Activated naive CD4-positive, alpha-beta T cell treated with anti-CD3 and anti-CD28 coated beads, Interleukin-2, amount 50 U/mL, for 24 hours (primary cell): Measurements from ENCODE around the gene CXCL8.

Source experiments
- H3K27ac Mint-ChIP-seq: one replicate; pipeline ENCODE4 v1.8.0; 2021; ENCODE audit warnings: mild to moderate bottlenecking, mixed read lengths
- H3K27me3 Mint-ChIP-seq: one replicate; pipeline ENCODE4 v1.8.0; 2021; ENCODE audit warnings: mixed read lengths
- H3K36me3 Mint-ChIP-seq: one replicate; pipeline ENCODE4 v1.8.0; 2021; ENCODE audit warnings: mixed read lengths
- H3K4me1 Mint-ChIP-seq: one replicate; pipeline ENCODE4 v1.8.0; 2021; ENCODE audit warnings: mixed read lengths
- H3K4me3 Mint-ChIP-seq: one replicate; pipeline ENCODE4 v1.8.0; 2021; ENCODE audit warnings: mild to moderate bottlenecking, mixed read lengths
- H3K9me3 Mint-ChIP-seq: one replicate; pipeline ENCODE4 v1.8.0; 2021; ENCODE audit warnings: mixed read lengths

CXCL8 gene

DNA sequence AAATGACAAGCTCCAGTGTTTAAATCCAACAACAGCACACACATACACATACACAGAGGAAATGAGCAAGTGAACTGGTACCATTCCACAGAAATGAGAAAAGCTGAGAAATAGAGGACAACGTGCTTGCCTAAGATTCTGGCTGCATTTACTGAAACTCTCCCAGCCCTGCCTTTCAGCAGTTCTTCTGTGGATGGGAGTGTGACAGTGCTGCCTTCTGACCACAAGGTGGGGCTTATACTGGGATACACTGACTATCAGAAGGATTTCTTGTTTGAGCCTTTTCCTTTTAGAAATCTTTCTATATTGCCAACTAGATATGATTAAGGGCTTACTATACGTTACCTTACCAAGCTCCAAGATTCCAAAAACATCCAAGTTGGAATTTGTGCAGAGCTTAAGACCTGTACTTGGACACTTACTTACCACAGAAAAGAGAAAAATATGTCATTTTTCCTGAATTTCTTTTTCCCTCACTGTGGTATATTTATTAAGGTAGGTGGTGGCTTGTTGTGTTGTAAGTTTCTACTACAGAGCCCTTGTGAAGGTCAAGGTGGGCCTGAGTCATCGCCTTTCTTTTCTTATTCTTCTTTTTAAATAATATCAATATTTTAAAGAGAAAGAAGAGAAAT is 10.7 kb upstream of the CXCL8 start:
- no peak overlapping the region for H3K27ac Mint-ChIP-seq
- peaks cover 2% of the 10 kb centered on the region for H3K27me3 Mint-ChIP-seq
- no peak overlapping the region for H3K4me3 Mint-ChIP-seq
- H3K36me3 Mint-ChIP-seq = no peaks in the 10 kb centered on the region
- H3K9me3 Mint-ChIP-seq = no peaks in the 10 kb centered on the region
- no peaks in the 10 kb centered on the region for H3K4me1 Mint-ChIP-seq

DNA sequence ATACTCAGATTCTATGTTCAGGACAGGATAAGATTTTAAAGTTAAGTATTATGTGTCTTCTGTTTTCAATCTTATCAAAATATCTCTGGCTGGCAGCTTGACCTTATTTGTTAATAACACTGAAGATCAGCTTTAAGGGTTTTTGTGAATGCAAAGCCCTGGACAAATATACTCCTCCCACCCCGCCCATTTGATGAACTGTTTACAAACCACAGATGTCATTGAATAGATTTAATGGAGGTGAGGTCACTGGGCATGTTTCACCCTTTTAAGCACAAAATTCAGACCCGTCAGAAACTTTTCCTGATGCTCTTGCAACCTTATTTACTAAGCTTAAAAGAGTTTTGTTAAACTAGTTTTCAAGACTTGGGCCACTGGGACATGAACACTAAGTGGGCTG is 10.1 kb upstream of the CXCL8 start:
- Mint-ChIP-seq H3K36me3 (no peaks in the 10 kb centered on the region), H3K4me3 (no peak overlapping the region), H3K27ac (no peak overlapping the region), H3K9me3 (no peaks in the 10 kb centered on the region), H3K27me3 (peaks cover 2% of the 10 kb centered on the region), H3K4me1 (no peaks in the 10 kb centered on the region)

DNA sequence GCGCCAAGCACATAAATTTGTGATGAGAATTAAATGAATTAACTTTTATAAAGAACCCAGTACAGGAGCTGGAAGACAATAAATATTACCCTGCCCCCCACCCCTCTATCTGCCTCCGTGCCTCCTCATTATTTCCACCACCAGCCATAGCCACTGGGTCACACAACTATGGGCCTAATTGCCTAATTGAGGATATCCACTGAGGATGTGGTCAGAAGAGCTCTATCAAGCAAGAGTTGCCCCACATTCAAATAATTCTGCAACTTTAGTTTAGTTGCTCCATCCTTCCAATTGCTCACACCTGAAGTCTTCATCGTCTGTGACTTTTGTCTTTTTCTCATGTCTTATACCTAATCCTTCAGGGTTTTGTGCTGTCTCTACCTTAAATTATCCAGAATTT is 9.5 kb upstream of the CXCL8 start:
- Mint-ChIP-seq H3K27ac (no peak overlapping the region), H3K27me3 (peaks cover 2% of the 10 kb centered on the region)

DNA sequence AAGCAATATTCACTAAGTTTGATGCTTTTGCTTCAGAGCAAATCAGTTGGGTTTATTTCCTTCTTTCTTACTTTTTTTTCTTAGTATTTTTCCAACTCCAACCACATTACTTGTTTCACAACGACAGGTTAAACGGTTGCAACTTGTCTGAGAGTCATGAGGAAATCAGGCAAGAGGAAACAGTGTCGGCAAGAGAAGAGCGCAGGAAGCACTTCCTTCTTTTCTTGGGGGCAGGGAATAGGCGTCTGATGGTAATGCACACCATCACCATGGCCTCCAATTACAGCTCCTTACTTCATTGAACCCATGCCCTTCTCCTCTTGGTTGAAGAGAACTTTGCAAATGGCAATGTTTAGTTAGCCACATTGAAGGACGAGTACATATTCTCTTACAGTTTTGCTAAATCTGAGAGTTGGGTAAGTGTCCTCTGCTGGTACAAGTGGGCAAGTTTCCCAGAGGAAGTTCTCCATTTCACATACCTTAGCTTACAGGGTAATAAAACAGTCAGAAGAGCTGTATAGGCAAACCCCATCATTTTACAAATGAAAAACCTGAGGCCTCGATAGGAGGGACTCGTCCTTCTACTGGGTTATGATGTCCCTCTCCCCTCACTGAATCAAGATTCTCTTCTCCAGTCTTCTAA is 8.3 kb upstream of the CXCL8 start:
- Mint-ChIP-seq H3K36me3 (no peaks in the 10 kb centered on the region), H3K4me3 (no peak overlapping the region), H3K4me1 (no peaks in the 10 kb centered on the region), H3K27me3 (peaks cover 3% of the 10 kb centered on the region), H3K27ac (no peak overlapping the region), H3K9me3 (no peaks in the 10 kb centered on the region)

More for the DNA sequence above, 9.5 kb upstream of the CXCL8 start:
- Mint-ChIP-seq H3K9me3 (no peaks in the 10 kb centered on the region), H3K4me3 (no peak overlapping the region), H3K4me1 (no peaks in the 10 kb centered on the region), H3K36me3 (no peaks in the 10 kb centered on the region)

DNA sequence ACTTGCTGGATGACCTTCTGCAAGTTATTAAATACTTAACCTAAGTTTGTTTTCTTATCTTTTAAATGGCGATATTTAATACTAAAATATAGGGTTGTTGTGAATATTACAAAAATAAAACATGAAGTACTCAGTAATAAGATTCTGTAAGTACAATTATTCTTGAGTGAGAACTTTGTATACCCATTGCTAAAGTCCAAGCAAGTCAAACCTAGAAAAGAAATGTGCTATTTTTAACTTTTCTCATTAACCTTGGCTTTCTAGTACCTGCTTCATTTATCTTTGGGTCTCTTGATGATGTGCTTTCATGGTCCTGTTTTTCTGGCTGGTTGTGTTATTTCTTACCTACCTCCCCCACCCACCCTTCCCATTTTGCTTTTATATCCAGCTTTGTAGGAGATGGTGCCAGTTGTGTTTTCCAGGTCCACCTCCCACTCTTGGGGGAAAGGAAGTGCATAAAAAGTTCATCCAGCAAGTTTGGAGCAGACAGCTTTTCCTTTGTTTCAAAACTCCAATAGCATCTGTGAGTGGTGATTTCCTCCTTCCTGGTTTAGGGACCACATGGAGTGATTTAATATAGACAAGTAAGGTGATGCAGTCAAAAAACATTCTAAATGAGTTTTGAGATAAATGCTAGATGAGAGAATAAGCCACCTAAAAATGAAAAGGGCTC is 7.5 kb upstream of the CXCL8 start:
- Mint-ChIP-seq H3K4me1 (no peaks in the 10 kb centered on the region), H3K36me3 (no peaks in the 10 kb centered on the region), H3K27ac (no peak overlapping the region), H3K9me3 (no peaks in the 10 kb centered on the region), H3K27me3 (peaks cover 3% of the 10 kb centered on the region), H3K4me3 (no peak overlapping the region)

DNA sequence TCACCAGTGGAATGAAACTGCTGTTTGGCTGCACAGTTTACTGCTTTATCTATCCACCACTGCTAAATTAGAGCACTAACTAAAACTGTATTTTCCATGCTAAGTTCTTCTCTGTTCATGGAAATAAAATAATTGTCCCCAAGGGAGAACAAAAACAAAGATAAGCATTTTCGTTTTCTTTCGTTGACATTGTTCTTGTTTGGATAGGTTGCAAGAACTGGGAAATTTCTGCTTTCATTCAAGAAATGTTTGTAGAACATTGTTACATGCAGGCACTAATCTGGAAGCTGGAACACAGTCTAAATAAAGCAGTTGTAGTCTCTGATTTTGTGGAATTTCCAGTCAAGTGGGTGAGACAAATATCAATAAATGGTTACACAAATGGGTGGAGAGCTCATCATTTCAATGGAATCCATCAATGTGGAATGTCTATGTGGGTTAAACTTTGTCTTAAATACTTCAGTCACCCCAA is 5.8 kb upstream of the CXCL8 start:
- H3K36me3 Mint-ChIP-seq = no peaks in the 10 kb centered on the region
- no peaks in the 10 kb centered on the region for H3K9me3 Mint-ChIP-seq
- H3K4me1 Mint-ChIP-seq = no peaks in the 10 kb centered on the region
- peaks cover 3% of the 10 kb centered on the region for H3K27me3 Mint-ChIP-seq
- no peak overlapping the region for H3K27ac Mint-ChIP-seq
- H3K4me3 Mint-ChIP-seq = no peak overlapping the region

DNA sequence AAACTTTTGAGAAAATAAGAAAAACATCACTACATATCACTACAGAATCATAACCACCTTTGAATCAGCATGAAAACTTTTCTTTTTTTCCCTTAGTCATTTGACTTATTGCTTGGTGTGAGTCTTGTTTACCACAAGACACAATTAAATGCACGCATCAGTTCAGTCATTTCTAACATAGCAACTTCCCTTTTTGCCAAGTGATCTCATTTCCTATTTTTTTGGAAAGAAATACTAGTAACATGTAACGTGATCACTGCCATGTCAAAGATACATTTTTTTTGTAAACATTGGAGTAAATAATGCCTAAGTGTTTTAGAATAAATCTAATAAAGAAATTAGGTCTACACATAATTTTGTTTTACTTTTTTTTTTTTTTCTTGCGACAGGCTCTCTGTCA is 5.1 kb upstream of the CXCL8 start:
- Mint-ChIP-seq H3K36me3 (no peaks in the 10 kb centered on the region), H3K4me3 (no peak overlapping the region), H3K9me3 (no peaks in the 10 kb centered on the region), H3K4me1 (no peaks in the 10 kb centered on the region), H3K27ac (no peak overlapping the region), H3K27me3 (peaks cover 3% of the 10 kb centered on the region)

DNA sequence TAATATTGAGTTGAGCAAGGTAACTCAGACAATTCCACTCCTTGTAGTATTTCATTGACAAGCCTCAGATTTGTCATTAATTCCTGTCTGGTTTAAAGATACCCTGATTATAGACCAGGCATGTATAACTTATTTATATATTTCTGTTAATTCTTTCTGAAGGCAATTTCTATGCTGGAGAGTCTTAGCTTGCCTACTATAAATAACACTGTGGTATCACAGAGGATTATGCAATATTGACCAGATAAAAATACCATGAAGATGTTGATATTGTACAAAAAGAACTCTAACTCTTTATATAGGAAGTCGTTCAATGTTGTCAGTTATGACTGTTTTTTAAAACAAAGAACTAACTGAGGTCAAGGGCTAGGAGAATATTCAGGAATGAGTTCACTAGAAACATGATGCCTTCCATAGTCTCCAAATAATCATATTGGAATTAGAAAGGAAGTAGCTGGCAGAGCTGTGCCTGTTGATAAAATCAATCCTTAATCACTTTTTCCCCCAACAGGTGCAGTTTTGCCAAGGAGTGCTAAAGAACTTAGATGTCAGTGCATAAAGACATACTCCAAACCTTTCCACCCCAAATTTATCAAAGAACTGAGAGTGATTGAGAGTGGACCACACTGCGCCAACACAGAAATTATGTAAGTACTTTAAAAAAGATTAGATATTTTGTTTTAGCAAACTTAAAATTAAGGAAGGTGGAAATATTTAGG is 821 bp downstream of the CXCL8 start:
- Mint-ChIP-seq H3K36me3 (no peaks in the 10 kb centered on the region), H3K27me3 (peaks cover 1% of the 10 kb centered on the region), H3K9me3 (no peaks in the 10 kb centered on the region), H3K4me1 (no peaks in the 10 kb centered on the region), H3K4me3 (no peak overlapping the region), H3K27ac (no peak overlapping the region)

DNA sequence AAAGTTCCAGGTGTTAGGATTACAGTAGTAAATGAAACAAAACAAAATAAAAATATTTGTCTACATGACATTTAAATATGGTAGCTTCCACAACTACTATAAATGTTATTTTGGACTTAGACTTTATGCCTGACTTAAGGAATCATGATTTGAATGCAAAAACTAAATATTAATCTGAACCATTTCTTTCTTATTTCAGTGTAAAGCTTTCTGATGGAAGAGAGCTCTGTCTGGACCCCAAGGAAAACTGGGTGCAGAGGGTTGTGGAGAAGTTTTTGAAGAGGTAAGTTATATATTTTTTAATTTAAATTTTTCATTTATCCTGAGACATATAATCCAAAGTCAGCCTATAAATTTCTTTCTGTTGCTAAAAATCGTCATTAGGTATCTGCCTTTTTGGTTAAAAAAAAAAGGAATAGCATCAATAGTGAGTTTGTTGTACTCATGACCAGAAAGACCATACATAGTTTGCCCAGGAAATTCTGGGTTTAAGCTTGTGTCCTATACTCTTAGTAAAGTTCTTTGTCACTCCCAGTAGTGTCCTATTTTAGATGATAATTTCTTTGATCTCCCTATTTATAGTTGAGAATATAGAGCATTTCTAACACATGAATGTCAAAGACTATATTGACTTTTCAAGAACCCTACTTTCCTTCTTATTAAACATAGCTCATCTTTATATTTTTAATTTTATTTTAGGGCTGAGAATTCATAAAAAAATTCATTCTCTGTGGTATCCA is 1.6 kb downstream of the CXCL8 start:
- H3K36me3 Mint-ChIP-seq = no peaks in the 10 kb centered on the region
- no peak overlapping the region for H3K4me3 Mint-ChIP-seq
- no peak overlapping the region for H3K27ac Mint-ChIP-seq
- no peaks in the 10 kb centered on the region for H3K4me1 Mint-ChIP-seq
- H3K9me3 Mint-ChIP-seq = no peaks in the 10 kb centered on the region
- H3K27me3 Mint-ChIP-seq = no peaks in the 10 kb centered on the region

DNA sequence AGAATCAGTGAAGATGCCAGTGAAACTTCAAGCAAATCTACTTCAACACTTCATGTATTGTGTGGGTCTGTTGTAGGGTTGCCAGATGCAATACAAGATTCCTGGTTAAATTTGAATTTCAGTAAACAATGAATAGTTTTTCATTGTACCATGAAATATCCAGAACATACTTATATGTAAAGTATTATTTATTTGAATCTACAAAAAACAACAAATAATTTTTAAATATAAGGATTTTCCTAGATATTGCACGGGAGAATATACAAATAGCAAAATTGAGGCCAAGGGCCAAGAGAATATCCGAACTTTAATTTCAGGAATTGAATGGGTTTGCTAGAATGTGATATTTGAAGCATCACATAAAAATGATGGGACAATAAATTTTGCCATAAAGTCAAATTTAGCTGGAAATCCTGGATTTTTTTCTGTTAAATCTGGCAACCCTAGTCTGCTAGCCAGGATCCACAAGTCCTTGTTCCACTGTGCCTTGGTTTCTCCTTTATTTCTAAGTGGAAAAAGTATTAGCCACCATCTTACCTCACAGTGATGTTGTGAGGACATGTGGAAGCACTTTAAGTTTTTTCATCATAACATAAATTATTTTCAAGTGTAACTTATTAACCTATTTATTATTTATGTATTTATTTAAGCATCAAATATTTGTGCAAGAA is 2.3 kb downstream of the CXCL8 start:
- Mint-ChIP-seq H3K27me3 (no peaks in the 10 kb centered on the region), H3K9me3 (no peaks in the 10 kb centered on the region), H3K4me1 (no peaks in the 10 kb centered on the region), H3K27ac (no peak overlapping the region), H3K4me3 (no peak overlapping the region), H3K36me3 (no peaks in the 10 kb centered on the region)

DNA sequence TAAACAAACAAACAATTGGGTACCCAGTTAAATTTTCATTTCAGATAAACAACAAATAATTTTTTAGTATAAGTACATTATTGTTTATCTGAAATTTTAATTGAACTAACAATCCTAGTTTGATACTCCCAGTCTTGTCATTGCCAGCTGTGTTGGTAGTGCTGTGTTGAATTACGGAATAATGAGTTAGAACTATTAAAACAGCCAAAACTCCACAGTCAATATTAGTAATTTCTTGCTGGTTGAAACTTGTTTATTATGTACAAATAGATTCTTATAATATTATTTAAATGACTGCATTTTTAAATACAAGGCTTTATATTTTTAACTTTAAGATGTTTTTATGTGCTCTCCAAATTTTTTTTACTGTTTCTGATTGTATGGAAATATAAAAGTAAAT is 2.9 kb downstream of the CXCL8 start:
- H3K27me3 Mint-ChIP-seq = no peaks in the 10 kb centered on the region
- H3K4me3 Mint-ChIP-seq = no peak overlapping the region
- no peaks in the 10 kb centered on the region for H3K9me3 Mint-ChIP-seq
- H3K27ac Mint-ChIP-seq = no peak overlapping the region
- no peaks in the 10 kb centered on the region for H3K4me1 Mint-ChIP-seq
- no peaks in the 10 kb centered on the region for H3K36me3 Mint-ChIP-seq

DNA sequence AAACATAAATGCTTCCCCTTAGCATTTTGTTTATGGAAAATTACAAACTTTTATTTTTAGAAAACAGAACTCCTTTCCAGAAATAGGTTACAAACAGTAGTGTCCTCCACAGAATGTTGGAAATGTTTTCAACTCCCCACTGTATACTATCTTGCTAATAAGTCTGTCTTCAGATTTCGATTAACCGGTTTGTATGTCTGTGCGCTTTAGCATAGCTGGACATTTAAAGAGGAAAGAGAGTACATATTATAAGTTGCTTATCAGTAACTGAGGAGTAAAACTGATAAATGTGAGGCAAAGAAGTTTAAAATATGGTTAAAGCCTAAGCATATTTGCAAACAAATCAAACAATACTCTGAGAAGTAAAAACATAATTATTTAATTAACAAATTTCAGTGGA is 3.4 kb downstream of the CXCL8 start:
- Mint-ChIP-seq H3K36me3 (no peaks in the 10 kb centered on the region), H3K27ac (no peak overlapping the region), H3K4me1 (no peaks in the 10 kb centered on the region), H3K9me3 (no peaks in the 10 kb centered on the region), H3K4me3 (no peak overlapping the region), H3K27me3 (no peaks in the 10 kb centered on the region)

DNA sequence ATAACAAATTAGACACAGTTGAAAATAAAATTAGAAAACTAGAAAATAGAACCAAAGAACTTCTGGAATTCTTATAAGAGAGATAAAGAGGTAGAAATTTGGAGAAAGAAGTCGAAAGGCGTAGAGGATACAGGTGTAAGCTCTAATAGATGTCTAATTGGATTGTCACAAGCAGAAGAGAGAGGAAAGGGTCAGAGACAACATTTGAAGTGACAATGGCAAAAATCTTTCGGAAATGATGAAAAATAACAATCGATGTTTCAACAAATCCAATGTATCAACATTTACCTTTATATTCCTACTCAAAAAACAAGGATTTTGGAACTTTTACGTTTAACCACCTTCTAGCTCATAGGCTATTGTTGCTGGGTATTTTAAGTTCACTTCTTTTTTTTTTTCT is 3.8 kb downstream of the CXCL8 start:
- no peak overlapping the region for H3K27ac Mint-ChIP-seq
- H3K27me3 Mint-ChIP-seq = no peaks in the 10 kb centered on the region
- no peaks in the 10 kb centered on the region for H3K9me3 Mint-ChIP-seq
- H3K4me3 Mint-ChIP-seq = no peak overlapping the region
- no peaks in the 10 kb centered on the region for H3K36me3 Mint-ChIP-seq
- H3K4me1 Mint-ChIP-seq = no peaks in the 10 kb centered on the region

DNA sequence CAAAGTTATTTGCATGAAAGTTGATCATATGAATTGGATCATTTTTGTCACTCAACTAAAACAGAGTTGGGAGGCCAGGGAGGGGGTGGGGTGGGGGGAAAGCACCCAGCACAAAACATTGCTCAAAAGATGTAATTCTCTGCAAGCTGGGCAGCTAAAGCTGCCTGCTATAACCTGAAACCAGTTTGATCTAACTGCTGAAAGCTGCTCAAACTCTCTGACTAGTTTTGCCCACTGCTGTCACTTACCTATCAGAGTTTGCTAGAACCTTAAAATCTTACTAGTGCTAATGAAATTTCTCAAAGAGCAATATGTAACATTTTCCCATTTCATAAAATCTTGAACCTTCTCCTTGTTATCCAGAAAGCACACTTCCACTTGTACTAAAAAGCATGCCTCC is 10.4 kb downstream of the CXCL8 start:
- H3K27me3 Mint-ChIP-seq = no peaks in the 10 kb centered on the region
- no peaks in the 10 kb centered on the region for H3K4me1 Mint-ChIP-seq
- no peak overlapping the region for H3K4me3 Mint-ChIP-seq
- no peaks in the 10 kb centered on the region for H3K36me3 Mint-ChIP-seq
- H3K27ac Mint-ChIP-seq = no peak overlapping the region
- no peaks in the 10 kb centered on the region for H3K9me3 Mint-ChIP-seq

DNA sequence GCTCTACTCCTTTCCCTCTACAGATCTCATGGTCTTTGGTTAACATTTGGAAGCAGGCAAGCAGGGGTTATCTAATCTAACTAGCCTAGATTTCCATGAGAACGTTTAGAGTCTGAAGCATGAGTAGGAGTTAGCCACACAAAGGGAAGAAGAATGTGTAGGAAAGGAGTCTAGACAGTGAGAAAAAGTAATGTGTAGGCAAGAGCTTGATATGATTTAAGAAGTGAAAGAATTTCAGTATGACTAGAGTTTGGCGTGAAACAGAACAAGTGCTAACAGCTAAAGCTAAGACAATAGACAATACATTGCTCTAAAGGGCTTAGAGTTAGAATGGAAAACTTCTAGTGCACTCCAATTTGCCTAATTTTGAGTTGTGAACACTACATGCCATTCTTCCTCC is 10.8 kb downstream of the CXCL8 start:
- Mint-ChIP-seq H3K4me1 (no peaks in the 10 kb centered on the region), H3K36me3 (no peaks in the 10 kb centered on the region), H3K27ac (no peak overlapping the region), H3K4me3 (no peak overlapping the region), H3K9me3 (no peaks in the 10 kb centered on the region), H3K27me3 (no peaks in the 10 kb centered on the region)
